D721Med (cell line): ENCODE measurements around the gene INTS15.

Experiments
- DNase-seq: peaks from one replicate; pipeline ENCODE4 v3.0.0; 2011; ENCODE audit warnings: low spot score; ENCODE audit not compliant: insufficient read length
- FAIRE-seq: peaks from 2 replicates; lab custom pipeline; 2011; peaks lifted over from hg19 to GRCh38; lab: Jason Lieb, UNC
- TF ChIP-seq, protein P1 (sequence below): IDR thresholded peaks from 2 replicates; pipeline ENCODE4 v1.5.1; 2012; ENCODE audit warnings: mild to moderate bottlenecking, control low read depth; ENCODE audit not compliant: insufficient read depth; ENCODE audit errors: missing control alignments

The INTS15 gene

GRCh38 chr7:6589829-6590644 lies at the start of gene INTS15:
TSS of gene INTS15 (plus strand) at chr7:6590021. CDS start at chr7:6590284, 263 bp downstream.
- peak; percentile 68 for DNase-seq
- TF ChIP-seq, protein P1, sequence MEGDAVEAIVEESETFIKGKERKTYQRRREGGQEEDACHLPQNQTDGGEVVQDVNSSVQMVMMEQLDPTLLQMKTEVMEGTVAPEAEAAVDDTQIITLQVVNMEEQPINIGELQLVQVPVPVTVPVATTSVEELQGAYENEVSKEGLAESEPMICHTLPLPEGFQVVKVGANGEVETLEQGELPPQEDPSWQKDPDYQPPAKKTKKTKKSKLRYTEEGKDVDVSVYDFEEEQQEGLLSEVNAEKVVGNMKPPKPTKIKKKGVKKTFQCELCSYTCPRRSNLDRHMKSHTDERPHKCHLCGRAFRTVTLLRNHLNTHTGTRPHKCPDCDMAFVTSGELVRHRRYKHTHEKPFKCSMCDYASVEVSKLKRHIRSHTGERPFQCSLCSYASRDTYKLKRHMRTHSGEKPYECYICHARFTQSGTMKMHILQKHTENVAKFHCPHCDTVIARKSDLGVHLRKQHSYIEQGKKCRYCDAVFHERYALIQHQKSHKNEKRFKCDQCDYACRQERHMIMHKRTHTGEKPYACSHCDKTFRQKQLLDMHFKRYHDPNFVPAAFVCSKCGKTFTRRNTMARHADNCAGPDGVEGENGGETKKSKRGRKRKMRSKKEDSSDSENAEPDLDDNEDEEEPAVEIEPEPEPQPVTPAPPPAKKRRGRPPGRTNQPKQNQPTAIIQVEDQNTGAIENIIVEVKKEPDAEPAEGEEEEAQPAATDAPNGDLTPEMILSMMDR = peak; percentile 66

GRCh38 chr7:6542368-6542767 lies 47.5 kb upstream of the INTS15 start:
- TF ChIP-seq, protein P1 = no peak
- DNase-seq (no peak), FAIRE-seq (no peak)

More at GRCh38 chr7:6589829-6590644, at the start of gene INTS15:
- FAIRE-seq = no peak

GRCh38 chr7:6545398-6546126 lies 44.3 kb upstream of the INTS15 start:
- DNase-seq = no peak
- no peak for FAIRE-seq
- TF ChIP-seq, protein P1 = no peak

DNA sequence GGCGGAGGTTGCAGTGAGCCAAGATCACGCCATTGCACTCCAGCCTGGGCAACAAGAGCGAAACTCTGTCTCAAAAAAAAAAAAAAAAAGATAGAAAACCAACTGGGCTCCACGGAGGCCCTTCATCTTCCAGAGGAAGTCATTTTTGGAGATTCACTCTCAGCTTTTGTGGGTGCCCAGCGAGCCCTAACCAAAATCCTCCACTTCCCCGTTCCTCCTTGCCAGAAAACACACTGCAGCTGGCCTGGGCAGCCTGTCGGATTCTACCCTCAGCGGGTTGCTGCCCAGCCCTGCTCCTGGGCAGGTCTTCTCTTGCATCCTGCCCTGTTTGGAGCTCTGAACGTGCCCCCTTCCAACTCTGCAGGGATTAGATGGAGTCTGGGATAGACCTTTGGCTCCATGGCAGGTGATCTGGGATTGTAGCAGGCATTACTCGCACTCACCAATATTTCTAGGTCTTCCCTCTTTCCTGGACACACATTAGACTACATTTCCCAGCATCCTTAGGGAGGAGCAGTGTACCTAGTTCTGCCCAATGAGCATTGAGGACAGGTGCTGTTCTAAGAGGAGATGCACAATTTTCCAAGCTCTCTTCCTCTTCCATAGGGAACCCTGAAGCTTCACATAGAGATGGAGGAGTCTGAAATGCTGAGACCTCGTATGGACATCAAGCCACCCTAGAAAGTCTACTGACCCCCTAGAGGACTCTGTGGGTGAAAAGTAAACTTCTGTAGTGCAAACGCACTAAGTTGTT lies 43.1 kb upstream of the INTS15 start:
- FAIRE-seq (no peak), DNase-seq (no peak)
- TF ChIP-seq, protein P1 = no peak

GRCh38 chr7:6547400-6547799 lies 42.4 kb upstream of the INTS15 start:
- TF ChIP-seq, protein P1 = no peak
- no peak for FAIRE-seq
- no peak for DNase-seq

DNA sequence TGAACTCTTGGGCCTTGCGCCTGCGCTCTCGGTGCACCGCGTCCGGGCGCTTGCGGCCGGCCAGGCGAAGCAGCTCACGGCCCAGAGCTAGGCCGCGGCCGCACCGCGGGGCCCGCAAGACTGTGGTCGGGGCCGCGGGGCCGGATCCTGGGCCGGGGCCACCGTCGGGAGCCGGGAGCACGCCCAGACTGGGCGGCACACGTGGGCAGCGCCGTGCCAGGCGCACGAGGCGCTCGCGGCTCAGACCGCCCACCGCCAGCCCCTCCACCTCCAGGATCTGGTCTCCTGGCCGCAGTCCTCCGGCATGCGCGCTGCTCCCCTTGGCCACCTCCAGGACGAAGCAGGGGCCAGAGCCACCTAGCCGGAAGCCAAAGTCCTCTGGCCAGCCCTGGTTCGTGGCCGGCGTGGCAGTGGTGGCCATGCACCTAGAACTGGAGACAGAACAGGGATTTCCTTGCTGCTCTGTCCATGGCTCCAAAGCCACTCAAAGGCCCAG lies 38.8 kb upstream of the INTS15 start, which contains the start of gene GRID2IP:
TSS of gene GRID2IP (minus strand) at position 446 of the 496 bp plus-strand sequence. CDS start at position 421, 25 bp downstream.
- FAIRE-seq (no peak), DNase-seq (no peak)
- TF ChIP-seq, protein P1 = no peak
